NCI-H2029 treated with DMSO at 0.1 percent for 48 hours (cell line): ENCODE measurements around the gene MYO3B.
"Not testable (repeated sequence)": the region's sequence is repeated elsewhere in the genome, so short reads cannot be mapped to it uniquely, and the experiment has no call there.

ENCODE experiments used
- DNase-seq: peaks from one replicate; lab custom pipeline; 2025; lab: John Stamatoyannopoulos, UW

The MYO3B gene

DNA sequence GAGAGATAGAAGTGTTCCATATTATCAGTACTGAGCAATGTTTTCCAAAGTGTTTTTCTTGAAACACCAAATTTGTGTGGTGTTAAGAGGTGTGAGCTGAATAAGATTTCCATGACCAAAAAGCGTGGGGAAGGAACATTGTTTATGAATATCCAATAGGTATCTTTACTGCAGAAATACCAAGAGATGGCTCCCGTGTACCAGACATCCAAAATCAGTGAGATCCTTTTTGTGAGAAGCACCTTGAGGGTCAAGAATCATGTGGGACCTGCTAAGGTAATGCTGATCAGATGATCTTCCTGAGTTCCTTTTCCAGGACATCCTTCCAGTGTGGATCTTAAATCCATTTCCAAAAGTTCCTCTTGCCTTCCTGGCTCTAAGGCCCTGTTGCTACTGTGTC, 246.0 kb downstream of the MYO3B start:
- no peak for DNase-seq

DNA sequence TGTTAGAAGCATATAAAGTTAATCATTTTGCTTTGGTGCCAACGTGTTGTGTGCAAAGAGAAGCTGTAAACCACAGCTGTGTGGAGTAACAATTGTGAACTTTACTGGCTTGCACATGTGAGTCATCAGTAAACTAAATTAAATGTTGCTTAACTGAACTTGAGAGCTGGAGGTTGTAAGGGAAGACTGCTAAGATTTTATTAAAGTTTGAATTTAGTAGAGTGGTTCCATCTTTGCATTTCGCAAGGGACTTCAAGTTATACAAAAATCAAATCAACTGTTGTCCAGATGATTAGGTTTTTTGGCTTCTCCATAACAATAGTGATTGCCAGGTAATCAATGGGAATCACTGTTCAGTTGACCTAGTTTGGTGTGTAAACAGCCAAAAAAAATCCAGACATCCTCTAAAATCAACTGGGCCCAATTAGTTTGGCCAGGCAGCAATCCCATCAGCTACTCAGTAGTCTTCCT, 247.4 kb downstream of the MYO3B start:
- DNase-seq, result no peak

GRCh38 chr2:170428868-170429267, 250.9 kb downstream of the MYO3B start:
- DNase-seq, result no peak

DNA sequence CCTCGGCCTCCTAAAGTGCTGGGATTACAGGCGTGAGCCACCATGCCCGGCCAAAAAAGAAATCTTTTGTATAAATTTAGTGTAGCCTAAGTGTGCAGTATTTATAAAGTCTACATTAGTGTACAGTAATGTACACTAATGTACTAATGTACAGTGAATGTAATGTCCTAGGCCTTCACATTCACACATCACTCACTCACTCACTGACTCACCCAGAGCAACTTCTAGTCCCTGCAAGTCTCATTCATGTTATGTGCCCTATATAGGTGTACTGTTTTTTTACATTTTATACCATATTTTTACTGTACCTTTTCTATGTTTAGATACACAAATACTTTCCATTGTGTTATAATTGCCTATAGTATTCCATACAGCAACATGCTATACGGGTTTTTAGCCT, 254.9 kb downstream of the MYO3B start:
- no peak for DNase-seq

GRCh38 chr2:170433448-170433847, 255.5 kb downstream of the MYO3B start:
- no peak for DNase-seq

DNA sequence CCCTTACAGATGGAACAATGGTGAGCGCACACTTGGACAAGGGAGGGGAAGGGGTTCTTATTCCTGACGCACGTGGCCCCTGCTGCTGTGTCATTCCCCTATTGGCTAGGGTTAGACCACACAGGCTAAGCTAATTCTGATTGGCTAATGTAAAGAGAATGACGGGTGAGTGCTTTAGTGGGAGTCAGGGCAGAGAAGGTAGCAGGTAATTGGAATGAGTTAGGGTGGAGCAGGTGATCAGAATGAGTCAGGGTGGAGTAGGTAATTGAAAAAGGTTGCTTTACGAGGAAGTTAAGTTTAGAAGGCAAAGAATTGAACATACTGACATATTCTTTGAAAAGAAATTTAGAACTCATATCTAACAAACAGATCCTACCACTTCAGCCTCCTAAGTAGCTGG, 256.4 kb downstream of the MYO3B start:
- DNase-seq, result not testable (repeated sequence)

GRCh38 chr2:170434900-170435621, 257.1 kb downstream of the MYO3B start:
- DNase-seq, result no peak

- DNase-seq, result no peak
These were observed 258.4 kb downstream of the MYO3B start for GRCh38 chr2:170436077-170436943.

- DNase-seq, result no peak
These were observed 268.1 kb downstream of the MYO3B start for GRCh38 chr2:170446078-170446477.

- no peak for DNase-seq
These were observed 271.1 kb downstream of the MYO3B start for GRCh38 chr2:170449034-170449433.

- no peak for DNase-seq
These were observed 276.8 kb downstream of the MYO3B start for GRCh38 chr2:170454471-170455372.

GRCh38 chr2:170455617-170456426, 277.9 kb downstream of the MYO3B start:
- no peak for DNase-seq

- no peak for DNase-seq
These were observed 279.0 kb downstream of the MYO3B start for GRCh38 chr2:170456914-170457313.

GRCh38 chr2:170457742-170458141, 279.8 kb downstream of the MYO3B start:
- DNase-seq, result no peak

DNA sequence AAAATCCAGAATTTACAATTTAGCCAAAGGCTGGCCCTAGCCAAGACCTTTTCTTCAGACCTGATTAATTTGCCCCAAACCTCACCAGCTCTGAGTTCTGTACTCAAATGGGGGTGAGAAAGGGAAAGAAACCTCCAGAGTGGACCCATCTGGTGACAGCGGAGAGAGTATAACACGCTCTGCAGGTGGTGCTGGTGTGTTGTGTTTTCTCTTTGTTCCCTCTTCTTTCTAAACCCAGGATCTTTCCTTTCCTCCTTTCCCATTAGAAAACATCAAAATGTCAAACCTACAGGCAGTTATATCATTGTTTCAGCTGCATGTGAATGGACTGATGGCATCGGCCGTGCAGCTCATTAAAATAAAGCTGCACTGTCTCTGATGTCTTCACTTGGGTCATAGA, 283.9 kb downstream of the MYO3B start:
- DNase-seq, result no peak

DNA sequence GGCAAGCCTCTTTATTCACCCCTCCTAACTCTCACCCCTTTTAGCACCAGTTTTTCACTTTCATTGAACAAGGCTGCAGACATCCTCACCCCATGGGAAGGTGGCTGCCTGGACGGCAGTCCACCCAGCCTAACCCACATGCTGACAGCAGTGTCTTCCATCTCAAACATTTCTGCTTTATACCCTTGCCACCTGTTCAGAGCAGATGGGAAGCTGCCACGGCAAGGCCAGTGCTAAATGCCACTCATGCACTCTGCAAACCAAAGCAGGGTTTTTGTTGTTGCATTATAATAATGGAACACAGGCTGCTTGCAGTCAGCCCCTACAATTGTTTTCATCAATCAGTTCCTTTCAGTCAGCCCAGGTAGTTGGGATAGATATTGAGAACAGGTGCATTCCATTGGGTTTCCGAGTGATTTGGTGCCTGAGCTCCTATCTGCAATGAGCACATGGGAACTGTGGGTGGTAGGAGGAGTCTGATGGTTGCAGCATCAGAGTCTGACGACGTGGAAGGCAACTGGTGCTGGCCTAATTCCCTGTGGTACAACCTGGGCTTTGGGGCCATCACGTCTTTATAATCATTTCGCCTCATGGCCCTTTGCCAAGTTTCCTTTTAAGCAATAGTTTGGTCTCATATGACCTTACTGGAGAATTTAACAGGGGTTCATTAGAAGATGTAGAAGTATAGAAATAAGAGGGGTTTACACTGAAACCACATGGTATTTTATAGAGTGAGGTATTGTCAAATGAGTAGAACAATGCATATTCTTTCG, 284.7 kb downstream of the MYO3B start:
- DNase-seq, result no peak

DNA sequence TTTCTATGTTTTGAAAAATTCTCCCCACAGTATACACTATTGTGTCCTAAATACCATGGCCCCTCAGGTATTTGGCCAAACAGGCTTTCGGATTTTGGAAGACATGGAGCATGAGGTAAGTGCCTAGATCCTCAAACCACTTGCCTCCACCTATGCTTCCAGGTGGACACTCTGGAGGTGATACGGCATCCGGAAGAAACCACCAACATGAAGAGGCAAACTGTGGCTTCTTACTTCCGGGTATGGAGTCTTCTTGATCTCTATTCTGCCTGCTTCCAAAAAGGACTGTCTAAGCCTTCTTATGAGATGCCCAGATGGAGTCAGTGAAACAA, 285.2 kb downstream of the MYO3B start:
- no peak for DNase-seq

DNA sequence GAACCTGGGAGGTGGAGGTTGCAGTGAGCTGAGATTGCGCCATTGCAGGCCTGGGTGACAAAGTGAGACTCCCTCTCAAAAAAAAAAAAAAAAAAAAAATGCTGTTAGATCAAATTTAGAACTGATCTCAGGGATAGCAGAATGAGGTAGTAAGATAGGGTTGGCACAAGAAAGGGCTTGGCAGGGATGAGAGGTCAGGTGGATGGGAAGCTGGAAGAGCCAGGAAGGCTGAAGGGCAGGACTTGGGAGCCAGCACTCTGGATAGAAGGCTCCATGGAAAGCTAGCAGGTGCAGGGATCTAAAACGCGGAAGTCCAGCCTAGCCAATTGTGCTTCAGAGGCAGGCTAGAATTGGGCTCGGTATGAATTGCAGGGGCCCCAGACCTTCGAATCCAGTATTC, 286.3 kb downstream of the MYO3B start:
- DNase-seq, result no peak

- no peak for DNase-seq
These were observed 287.3 kb downstream of the MYO3B start for GRCh38 chr2:170465241-170465640.

DNA sequence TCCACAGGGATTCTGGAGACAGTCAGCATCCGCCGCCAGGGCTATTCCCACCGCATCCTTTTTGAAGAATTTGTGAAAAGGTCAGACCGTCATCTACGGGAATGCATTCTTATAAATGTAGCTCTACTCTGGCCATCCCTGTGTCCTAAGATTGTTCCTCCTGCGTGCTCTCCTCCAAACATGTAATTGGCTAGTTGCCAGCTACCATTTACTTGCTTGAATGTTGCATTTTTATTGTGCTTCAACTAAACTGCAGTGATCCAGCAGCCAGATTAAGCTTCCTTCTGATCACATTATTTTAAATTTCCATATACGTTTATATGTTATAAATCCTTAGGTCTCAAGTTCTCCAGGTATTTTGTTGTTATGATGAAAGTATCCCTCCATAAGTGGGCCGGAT, 288.7 kb downstream of the MYO3B start:
- no peak for DNase-seq
